ENCODE measurements around the gene IL17D.

The IL17D gene

DNA sequence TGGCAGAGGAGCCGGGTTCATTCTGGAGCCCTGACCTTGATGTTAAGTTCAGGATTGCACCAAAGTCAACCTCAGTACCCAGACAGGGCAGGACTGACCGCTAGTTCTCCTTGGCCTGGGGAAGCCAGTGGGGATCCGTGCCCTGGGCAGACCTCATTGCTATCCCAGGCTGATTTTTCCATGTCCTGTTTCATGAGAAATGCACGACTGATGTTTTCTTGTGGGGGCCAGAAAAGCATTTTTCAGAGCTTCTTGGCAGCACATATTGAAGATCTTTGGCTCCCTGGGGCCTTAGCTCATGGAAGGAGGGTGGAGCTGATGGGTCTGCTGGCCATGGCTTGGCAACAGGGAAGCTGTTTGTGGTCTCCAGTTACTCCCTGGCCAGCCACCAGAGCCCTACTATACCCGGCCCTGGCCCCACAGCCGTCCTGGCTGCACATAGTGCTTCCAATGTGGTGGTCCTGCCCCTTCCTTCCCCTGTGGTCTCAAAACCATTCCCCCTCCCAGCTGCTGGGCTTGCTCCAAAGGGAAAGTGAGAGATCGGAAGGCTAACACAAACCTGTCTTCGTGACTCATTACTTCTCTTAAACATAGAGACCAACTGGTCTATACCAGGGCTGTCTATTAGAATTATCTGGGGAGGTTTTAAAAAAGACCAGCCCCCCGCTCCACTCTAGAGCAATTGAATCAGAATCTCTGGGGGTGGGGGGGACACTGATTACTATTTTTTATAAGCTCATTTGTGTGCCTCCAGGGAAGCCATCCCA lies 11.2 kb downstream of the IL17D start:
- TF ChIP-seq, protein P1, sequence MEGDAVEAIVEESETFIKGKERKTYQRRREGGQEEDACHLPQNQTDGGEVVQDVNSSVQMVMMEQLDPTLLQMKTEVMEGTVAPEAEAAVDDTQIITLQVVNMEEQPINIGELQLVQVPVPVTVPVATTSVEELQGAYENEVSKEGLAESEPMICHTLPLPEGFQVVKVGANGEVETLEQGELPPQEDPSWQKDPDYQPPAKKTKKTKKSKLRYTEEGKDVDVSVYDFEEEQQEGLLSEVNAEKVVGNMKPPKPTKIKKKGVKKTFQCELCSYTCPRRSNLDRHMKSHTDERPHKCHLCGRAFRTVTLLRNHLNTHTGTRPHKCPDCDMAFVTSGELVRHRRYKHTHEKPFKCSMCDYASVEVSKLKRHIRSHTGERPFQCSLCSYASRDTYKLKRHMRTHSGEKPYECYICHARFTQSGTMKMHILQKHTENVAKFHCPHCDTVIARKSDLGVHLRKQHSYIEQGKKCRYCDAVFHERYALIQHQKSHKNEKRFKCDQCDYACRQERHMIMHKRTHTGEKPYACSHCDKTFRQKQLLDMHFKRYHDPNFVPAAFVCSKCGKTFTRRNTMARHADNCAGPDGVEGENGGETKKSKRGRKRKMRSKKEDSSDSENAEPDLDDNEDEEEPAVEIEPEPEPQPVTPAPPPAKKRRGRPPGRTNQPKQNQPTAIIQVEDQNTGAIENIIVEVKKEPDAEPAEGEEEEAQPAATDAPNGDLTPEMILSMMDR (IDR thresholded peaks at IDR 0.05; ENCODE audit: control extremely low read depth, extremely low read depth, low read depth, missing control alignments): no peak
- ChIA-PET CTCF (interaction anchor here (0.7 to 5.4 kb wide), 12 partner anchors 10 to 221 kb away, joined by 3 to 34 read pairs (median 4); partner anchors contain the start of gene IL17D), POLR2A (no interaction called here)
- no peak for DNase-seq (ENCODE audit: extremely low spot score)

DNA sequence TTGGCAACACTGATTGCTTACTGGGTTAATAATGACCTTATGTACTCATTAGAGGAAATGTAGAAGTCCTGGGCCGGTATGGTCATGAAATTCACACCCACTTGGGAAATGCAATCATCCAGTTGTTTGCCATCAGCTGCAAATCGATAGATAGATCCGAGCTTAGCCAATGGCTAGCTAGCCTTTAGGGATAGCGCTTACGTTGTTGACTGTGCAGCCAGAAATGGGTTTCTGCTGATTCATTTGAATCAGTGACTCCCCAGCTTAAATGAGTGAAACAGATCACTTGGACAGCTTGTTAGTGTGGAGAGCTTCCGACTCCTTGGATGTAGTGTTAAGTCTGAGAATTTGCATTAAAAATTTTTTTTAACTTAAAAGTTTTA lies 11.8 kb downstream of the IL17D start:
- no peak for DNase-seq (ENCODE audit: extremely low spot score)
- CTCF ChIA-PET: interaction anchor here (0.8 to 5.4 kb wide), 9 partner anchors 10 to 220 kb away, joined by 3 to 34 read pairs (median 4); partner anchors contain the start of gene IL17D
- TF ChIP-seq, protein P1 (IDR thresholded peaks at IDR 0.05; ENCODE audit: control extremely low read depth, extremely low read depth, low read depth, missing control alignments): no peak
- POLR2A ChIA-PET: no interaction called here

DNA sequence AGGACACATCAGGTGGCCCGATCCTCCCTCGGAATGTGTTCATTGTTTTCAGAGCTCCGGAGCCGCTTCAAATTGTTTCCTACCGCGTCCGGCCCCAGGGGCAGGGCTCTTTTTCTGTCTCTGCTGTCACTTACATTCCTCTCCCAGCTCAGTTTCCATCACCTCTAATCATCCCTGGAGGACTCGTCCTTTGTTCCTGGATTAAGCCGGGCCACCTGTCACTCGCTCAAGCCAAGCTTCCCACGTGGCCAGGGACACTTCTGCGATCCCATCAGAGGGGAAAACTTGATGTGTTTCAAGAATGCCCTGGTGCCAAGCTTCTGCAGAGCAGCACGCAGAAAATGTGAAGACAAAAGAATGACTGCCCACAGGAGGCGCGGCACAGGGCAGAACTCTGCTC lies 13.5 kb downstream of the IL17D start:
- DNase-seq (ENCODE audit: extremely low spot score): no peak
- POLR2A ChIA-PET: no interaction called here

DNA sequence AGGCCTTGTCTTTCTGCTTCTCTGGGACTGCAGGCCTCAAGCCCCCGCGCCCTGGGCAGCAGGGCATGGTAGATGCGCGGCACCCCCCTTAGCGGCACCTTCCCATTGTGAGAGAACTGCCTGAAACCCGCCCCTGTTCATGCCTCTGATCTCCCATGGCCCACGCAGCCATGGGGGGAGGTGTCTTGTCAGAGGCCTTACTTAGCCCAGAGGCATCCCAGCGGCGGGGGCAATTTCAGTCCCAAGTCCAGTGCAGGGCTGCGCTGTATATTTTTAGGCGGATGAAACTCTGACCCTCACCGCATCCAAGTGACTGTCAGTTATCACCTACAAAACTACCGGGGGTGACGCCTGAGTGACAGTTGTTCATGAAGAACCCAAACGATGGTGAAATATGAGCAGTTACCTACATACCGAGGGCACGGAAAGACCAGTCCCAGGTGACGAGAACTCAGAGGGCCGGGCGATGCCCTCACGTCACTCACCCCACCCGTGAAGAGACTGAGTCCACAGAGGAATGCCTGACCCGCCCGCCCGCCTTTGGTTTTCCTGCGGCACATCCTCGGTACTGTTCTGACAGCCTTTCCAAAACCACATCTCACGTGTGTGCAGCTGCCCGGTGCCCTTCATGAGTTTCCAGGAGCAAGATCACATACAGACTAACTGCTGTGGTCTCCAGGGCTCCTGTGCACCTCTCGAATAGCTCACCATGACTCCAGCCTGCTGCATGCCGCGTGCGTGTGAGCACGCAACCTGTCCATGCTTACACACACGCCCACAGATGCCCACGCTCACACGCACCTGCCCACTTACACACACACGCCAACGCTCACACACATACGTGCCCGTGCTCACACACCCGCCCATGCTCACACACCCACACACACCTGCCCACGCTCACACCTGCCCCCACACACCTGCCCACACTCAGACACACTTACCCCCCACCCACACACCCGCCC lies 14.4 kb downstream of the IL17D start:
- ChIA-PET CTCF (no interaction called here), POLR2A (no interaction called here)
- no peak for DNase-seq (ENCODE audit: extremely low spot score)
- TF ChIP-seq, protein P1 (IDR thresholded peaks at IDR 0.05; ENCODE audit: control extremely low read depth, extremely low read depth, low read depth, missing control alignments): no peak

More for the DNA sequence above, 13.5 kb downstream of the IL17D start:
- TF ChIP-seq, protein P1 (IDR thresholded peaks at IDR 0.05; ENCODE audit: control extremely low read depth, extremely low read depth, low read depth, missing control alignments): no peak
- CTCF ChIA-PET: interaction anchor here (0.9 kb wide), 1 partner anchor 208 kb away, joined by 3 read pairs; no protein-coding TSS in a partner anchor

DNA sequence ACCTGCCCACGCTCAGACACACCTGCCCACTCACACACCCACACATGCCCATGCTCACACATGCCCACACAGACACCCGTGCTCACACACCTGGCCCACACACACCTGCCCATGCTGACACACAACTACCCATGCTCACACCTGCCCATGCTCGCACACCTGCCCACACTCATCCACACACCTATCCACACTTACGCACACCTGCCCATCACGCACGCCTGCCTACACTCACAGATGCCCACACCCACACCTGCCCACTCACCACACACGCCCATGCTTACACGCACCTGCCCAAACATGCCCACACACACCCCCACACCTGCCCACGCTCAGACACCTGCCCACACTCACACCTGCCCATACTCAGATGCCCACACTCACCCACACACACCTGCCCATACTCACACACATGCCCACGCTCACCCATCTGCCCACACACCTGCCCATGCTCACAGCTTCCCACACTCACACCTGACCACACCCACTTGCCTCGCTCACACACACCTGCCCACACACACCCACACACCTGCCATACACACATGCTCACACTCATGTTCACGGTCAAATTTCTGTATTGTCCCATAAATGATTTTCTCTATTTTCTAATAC lies 15.6 kb downstream of the IL17D start:
- POLR2A ChIA-PET: no interaction called here
- no peak for DNase-seq (ENCODE audit: extremely low spot score)
- CTCF ChIA-PET: no interaction called here
- TF ChIP-seq, protein P1 (IDR thresholded peaks at IDR 0.05; ENCODE audit: control extremely low read depth, extremely low read depth, low read depth, missing control alignments): no peak

DNA sequence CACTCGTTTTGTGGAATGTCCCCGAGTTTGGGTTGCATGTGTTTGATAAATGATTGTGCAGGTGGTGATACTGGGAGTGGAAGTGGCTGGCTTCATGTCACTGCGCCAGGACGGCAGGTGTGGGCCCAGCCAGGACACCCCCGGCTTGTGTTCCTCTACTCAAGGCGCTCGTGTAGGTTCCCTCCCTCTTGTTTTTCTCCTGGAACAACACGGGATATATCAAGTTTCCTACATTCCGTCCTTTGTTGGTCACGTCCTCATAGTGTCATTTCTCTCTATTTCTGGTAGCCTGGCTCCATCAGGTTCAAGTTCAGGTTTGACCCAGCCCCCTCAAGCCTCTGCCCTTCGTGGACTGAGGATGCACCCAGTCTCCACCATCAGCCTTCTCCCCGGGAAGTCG lies 16.3 kb downstream of the IL17D start:
- TF ChIP-seq, protein P1 (IDR thresholded peaks at IDR 0.05; ENCODE audit: control extremely low read depth, extremely low read depth, low read depth, missing control alignments): no peak
- ChIA-PET CTCF (no interaction called here), POLR2A (no interaction called here)
- no peak for DNase-seq (ENCODE audit: extremely low spot score)

Measured in GM10248 (cell line).